IPS-NIHi7 (cell line): Measurements from ENCODE around the gene FRMD1.

Experiments used
- DNase-seq: peaks from one replicate; pipeline ENCODE4 v3.0.0; 2012; ENCODE audit warnings: mixed read lengths; ENCODE audit errors: extremely low spot score

FRMD1 gene

DNA sequence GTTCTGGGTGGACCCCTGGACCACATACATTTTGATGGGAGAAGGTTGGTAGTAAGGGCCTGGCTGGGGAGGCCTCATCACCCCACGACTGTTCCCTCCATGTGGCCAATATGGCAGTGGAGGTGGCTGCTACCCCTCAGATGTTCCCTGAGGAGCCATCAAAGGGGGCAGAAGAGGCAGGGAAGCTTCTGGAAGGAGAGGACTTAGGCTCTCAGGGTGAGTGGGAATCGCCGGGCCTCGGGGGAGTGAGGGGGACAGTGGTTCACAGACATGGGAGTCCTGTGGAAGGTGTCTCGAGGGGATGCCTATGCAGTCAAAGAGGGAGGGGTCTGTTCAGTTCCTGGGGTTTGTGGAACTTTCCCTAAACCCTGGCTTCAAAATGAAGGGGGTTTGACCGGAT, 32.9 kb upstream of the FRMD1 start:
- DNase-seq: no peak

DNA sequence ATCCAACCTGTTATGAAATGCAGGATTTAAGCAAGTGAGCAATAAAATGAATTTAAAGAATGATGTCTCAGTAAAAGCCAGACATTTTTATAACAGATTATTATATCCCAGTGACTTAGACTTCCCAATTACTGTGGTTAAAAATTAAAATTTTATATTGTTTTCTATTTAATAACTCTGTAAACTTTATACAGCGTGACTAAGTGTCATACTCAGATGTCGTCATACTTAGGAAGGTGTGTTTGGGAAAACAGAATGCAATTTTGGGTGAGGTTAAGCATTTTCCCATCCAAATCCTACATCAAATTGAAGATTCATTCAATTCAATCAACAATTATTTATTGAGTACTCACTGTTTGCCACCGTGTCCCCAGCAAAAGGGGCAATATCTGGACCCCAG, 31.4 kb upstream of the FRMD1 start:
- no peak for DNase-seq

DNA sequence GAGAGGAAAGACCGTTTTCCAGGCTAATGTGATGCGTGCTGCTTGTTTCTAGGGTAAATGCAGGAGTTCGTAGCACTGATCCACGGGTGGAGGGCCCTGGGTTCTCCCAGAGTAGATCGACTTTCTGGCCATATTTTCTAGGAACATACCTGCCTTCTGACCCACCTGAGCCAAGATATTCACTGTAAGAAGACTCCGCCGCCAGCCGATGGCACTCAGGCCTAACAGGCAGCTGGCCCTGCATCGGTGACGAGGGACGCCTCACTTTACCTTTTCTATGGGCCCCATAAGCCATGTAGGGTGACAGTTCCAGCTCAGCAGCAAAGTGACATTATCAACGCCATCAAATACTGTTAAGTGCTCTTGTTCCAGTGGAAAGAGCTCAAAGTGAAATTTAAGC, 30.2 kb upstream of the FRMD1 start:
- DNase-seq: no peak

DNA sequence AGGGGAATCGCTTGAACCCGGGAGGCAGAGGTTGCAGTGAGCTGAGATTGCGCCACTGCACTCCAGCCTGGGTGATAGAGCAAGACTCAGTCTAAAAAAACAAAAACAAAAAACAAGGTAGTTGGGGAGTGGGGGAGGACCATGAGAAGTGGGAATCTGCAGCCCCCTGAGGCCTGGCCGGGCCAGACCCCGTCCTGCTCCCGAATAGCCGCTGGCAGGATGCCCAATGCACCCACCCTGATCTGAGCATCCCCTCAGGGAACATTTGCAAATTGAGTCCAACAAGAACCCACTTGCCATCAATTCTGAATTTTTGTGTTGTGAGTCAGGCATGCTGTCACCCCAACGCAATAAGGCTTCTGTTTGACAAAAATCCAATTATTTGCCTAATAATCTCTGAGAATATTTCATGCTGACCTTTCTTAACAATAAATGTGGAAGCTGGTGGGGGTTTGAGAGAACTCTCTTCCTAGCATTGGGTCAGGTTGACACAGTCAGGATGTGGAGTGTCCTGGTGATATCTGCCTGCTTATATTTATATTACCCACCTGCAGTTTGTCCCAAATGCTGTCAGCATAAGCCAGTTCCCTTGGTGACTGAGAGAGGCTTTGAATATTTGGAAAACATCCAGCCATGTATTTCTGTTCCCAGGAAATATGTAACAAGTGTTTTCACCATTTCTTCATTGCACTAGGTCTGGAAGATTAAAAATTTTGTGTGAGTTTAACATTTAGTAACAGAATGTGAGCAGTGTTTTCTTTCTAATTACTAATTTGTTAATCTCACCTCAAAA, 28.4 kb upstream of the FRMD1 start:
- no peak for DNase-seq

DNA sequence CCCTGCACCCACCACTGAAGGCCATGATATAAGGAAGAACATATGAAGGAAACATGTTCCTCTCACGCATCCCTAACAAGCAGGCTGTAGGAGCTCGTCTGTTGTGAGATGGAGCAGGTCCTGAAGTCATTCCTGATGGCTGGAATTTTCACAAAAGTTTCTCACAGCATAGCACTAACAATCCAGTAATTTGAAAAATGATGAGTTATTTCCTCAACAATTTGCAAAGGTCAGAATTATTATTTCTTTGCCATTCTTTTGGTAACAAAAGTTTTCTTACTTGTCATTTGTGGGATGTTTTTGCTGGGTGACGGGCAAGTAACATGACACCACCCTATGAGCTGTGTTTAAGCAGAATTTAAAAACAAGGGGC, 27.6 kb upstream of the FRMD1 start:
- DNase-seq: no peak

DNA sequence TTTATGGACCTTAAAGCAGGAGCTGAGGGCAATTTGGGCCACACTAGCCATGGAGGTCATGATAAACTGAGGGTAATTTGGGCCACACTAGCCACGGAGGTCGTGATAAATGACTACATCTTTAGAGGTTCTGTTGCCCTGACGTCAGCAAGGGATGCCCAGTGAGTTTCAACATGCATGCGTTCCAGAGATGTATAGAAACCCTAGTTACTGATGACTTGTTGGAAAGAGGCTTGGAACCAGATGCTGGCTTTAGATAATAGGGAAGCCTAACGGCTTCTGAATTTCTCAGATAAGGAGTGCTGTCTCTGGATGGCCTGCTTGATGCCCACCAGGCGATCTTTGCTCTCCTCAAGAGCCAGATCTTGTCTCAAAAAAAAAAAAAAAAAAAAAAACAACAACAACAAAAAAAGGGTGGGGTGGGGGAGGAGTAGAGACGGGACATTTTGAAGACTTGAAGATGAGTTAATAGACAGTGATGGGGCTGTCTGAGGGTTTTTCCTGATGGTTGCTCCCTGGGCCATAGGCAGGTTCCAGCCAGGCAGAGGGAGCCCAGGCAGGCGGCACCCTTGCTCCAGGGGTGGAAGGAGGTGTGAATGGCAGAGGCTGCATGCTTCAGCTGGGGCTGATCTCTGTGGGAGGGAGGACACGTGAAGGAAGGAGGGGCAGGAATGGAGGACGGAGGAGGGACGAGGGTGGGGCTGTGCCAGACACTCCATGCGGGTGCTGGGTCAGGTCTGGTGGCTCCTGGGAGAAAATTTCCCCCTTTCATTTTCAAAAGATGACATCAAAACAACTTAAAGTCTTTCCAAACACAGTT, 27.0 kb upstream of the FRMD1 start:
- DNase-seq: no peak

DNA sequence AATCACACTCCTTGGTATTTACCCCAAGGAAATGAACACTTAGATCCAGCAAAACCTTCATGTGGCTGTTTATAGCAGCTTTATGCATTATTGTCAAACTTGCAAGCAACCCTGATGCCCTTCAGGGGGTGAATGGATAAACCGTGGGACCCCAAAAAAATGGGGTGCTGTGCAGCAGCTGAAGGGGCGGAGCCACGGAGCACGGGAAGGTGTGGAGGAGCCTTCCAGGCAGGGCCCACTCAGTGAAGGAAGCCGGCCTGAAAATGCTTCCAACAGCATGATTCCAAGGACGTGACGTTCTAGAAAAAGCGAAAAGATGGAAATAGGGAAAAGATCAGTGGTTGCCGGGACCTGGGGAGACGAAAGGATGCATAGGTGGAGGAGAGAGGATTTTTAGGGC, 25.6 kb upstream of the FRMD1 start:
- DNase-seq: no peak

DNA sequence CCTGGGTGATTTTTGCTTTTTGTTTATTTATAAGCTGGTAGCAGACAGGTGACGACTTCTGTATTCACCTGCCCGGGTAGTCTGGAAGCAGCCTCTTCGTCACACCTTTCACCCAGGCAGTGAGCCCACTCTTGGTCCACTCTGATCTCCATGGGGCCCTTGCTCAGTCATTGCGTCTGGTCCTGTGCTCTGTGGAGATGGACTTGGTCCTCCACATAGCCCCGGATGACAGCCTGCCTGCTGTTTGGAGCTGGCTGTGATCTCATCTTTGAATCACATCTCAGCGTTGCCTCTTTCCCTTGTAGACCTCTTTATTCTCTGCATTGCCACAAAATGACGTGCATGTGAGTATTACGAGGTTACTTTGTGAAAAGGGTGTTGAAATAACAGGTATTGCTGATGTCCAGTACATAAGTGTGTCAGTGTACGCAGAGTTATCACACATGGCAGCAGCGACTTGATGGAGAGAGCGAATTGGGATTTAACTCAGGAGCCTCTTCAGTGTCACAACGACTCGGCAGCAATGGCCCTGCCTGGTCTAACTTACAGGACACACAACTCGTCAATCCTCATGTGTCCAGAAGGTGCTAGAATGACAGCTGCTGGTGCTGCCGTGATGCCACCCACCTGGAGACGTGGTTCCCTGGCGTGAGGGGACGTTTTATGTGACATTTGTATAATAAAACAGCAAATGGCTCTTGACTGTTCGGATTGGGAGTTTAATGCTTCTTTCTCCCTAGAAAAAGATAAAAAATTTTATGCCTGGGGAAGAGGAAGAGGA, 24.2 kb upstream of the FRMD1 start:
- DNase-seq: no peak

DNA sequence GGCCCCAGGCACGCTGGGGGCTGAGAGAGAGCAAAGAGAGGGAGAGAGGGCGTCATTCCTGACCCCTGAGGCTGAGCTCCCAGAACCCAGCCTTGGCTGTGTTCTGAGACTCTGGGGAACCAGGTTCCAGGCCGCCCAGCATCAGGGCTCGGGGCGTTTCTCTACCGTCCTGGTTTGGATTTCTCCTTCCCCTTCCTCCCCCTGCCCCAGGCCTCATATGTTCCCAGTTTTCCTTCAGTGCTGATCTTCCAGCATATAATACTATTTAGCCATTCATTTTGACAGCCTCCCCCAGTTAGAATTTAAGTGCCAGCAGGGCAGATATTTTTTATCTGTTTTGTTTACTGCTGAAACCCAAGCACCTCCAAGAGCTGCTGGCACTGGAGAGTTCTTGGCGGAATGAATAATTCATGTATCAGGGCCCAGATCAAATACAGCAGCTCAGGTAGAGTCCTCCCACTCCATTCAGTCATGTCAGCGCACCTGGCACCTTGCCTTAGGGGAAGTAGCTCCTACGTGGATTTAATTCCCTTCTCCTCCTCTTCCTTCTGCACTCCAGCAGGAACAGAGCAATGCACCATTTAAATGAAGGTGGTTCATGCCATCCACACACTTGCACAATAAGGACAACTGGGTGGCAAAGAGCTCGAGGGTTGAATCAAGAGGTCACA, 23.4 kb upstream of the FRMD1 start:
- DNase-seq: no peak

DNA sequence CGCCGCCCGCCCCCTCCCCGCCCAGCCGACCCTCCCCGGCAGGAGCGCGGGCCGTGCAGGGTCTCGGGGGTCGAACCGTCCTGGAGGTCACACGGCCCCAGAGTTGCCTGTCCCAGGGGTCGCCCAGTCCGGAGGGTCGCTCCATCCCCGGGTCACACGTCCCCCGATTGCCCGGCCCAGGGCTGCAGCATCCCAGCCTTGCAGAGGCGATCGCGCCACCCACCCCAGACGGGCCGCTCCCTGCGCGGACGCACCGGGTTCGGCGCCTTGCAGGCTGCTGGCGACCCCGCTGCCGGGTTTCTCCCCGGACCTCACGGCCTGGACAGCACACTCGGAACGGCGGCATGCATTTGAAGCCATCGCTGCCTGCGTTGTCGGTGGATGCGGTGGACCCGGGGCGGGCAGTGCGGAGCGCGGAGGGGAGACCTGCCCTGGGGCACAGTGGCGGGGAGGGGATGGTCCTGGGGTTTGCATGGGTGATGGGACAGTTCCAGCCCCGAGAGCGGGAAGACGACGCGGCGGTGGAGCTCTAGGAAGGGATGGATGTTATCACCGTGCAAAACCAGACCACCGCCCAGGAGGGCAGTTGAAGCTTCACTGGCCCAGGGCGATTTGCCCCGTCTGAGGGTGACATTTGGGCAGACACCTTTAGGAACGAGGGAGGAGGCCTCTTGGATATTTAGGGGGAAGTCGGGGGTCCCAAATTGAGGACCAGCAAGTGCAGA, 22.7 kb upstream of the FRMD1 start:
- DNase-seq: no peak

DNA sequence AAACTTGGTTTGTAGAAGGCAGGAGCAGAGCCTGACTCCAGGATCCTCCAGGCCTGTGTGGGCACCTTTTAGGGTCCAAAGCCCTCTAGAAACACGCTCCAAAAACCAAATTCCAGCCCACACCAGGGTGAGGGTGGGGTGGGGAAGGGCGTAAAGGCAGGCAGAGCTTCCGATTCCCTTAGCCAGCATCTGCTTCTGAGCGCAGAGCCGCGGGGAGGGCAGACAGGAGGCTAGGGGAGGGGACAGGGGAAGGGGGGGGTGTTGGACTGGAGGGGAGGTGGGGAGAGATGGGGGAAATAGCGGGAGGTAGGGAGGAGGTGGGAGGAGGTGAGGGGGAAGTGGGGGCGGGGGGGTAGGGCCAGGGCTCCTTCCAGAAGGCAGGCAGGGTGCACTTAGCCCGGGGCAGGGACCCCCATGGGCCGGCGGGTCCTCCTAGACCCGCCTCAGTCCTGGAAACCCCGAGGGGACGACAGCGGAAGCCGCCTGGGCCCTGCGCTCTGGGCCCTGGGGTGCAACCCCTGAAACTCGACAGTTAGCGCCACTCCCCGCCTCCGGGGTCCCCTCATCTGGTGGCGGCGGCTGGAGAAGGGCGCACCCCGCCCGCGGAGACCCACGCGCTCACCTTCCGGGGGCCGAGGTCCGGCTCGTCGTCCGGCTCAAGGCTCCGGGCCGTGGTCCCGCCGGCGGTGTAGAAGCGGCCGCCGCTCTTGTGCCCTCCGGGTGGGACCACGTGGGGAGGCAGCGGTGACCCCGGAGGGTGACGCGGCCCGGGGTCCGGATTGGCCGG, 22.0 kb upstream of the FRMD1 start:
- DNase-seq: no peak

DNA sequence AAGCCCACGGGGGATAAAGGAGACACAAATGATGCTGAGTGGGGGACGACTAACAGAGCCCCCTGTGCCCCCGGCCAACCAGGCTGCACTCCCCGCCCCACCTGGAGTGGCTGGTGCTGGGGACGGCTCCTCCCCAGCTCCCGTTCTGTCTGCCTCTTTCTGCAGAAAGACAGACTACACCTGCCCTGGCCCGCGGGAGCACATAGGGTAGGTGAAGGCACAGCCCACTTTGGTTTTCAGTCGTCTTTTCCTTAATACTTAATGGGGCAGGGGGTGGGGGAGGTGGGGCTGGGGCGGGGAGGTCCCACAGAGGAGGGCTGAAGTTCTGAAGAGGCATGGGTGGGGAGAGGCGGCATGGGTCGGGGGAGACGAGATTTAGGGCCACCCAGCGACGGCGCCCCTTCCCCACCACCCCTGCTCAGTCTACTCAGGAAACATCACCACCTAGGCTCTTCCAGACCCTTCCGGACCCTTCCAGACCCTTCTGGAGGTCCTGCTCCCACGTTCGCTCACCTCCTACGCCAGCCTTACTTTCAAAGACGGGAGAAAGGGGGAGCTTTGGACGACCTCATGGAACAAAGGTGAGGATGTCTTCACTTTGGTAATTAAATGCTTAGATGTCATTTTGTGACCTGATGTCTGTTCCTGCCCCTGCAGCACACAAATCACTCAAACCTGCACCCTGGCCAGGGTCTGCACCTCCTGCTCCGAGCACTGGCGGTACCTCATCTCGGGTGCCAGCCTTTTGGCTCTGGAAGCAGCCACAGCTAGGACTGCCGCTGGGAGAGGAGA, 21.2 kb upstream of the FRMD1 start:
- no peak for DNase-seq

DNA sequence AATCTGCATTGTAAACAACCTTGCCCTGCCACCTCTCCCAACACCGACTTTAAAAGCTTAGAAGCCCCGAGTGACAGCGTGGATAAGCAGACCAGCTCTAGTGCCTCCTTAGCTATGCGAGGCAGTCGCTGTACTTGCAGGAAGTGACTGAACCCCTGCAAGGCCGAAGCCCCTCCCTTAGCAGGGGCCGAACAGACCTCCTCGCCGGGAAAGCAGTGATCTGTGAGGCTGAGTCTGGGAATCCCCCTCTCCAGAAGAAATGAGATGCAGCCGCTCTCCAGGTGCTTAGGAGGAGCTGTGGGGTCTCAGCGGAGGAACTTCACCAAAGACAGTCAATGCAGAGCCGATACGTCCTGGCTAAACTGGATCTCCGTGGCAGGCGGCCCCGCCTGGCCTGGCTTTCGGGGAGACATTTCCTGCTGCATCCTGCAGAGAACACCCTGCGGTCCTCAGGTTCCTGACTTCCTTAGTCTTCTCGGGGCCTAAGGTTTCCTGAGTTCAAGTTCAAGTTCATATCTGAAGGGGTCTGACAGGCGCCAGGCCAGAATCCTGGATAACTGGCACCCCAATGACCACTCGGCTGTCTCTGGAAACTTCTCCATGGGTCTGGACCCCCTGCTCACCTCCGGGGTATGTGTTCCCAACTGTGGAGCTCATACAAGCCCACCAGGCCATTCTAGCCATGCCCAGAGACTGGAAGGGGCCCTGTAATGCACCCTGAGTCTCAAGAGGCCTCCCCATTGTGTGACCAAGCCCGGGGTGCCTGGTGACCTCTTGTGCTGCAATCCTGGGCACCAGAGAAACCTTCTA, 20.4 kb upstream of the FRMD1 start:
- DNase-seq: peak; percentile 69

DNA sequence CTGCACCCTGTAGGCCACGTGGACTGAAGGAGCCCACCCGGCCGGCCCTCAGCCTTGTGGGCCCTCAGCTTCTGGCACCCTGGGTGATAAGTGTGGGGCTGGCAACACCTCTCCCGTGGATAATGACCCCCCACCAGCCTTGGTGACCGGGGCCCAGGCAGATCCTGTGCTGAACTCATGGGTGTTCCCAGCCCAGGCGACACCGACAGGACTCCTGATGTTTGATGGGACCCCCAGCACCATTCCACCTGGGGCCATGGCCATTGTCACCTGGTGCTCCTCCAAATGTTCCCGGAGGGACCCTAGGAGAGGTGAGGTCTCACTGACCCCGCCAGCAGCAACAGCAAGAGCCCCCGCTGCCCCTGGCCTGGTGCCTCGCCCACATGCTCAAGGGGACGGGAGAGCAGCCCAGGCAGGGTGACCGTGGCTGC, 19.4 kb upstream of the FRMD1 start:
- no peak for DNase-seq

DNA sequence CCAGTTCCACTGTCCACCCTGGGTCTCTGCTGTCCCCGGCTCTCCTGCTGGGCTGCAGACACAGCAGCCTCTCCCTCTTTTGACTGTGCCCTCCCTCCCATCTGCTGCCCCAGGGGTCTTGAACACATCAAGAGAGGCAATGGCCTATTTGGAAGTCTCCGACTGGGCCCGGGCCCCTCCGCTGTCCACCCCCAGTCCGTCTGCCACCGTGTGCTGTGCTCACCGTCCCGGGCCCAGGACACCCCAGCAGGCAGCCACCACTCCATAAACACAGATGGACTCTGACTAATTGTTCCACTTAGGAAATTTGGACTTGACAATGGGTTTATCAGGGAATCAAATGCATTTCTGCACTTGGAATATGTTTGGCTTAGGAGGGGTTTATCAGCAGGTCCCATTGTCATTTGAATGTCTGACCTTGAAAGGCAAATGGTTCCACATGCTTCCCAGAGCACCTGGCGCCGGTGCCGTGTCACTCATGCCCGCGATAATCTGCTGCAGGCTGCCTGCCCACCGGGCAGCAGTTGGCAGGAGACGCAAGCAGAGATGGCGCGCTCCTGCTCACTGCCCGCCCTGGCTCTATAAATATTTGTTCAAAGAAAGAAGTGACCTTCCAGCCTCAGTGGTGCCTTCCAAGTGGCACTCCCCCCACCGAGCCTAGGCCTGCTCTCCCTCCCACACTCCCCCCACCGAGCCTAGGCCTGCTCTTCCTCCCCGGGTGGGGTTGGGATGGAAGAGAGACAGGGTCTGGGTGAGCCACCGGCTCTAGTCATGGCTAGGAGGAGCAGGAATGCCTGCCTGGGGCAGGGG, 18.8 kb upstream of the FRMD1 start:
- no peak for DNase-seq

DNA sequence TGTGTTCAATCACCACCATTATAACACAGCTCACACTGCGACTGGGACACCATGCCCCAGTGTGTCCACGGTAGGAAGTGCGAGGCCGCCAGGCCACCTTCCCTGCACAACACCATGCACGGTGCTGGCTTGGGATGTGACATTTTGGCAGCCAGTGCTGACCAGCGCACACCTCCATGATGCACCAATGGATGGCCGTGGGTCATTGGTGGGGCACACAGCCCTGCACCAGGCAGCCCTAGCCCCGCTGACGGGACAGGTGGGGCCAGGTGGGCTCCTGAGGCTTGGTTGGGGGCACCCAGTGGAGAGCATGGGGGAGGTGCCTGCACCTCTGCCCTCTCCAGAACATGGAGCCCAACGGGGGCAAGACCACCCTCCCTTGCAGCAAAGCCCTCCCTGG, 18.2 kb upstream of the FRMD1 start:
- no peak for DNase-seq

DNA sequence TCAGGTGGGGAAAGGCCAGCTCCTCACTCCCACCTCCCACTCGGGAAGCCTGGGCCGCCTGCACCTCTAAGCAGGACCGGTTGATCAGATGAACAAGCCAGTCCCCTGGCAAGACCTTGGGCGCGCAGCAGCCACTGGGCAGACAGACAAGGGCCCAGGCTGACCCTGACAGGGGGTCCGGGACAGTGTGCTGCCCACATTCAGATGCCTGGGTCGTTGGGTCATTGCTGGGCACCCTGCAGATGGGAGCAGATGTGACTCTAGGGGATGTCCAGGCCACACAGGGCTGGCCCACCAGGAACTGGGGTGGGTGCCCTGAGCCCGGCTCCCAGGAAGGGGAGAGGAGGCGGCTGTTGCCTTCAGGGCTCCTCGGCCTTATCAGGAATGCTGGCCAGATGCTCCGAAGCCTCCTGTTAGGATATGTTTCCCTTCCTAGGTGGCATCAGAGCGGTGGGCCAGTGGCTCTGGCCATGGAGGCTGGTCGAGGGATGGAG, 17.3 kb upstream of the FRMD1 start:
- DNase-seq: no peak
